DLD1 (cell line): ENCODE measurements around the gene FAM161B.
"Not testable (repeated sequence)": the region's sequence is repeated elsewhere in the genome, so short reads cannot be mapped to it uniquely, and the experiment has no call there.

Experiments
- in situ Hi-C: cut with HindIII; loops from 2 replicates; pipeline ENCODE4 v1.10.0; 2017; ENCODE audit warnings: low sequenced_read_pairs

The FAM161B gene

GRCh38 chr14:73949752-73950734, at the start of gene FAM161B, which contains the start of gene COQ6:
FAM161B (minus strand) TSS chr14:73950094; CDS start chr14:73950026, 68 bp downstream.
COQ6 (plus strand) TSS chr14:73950302; CDS start chr14:73950333, 31 bp downstream.
- in situ Hi-C loops = no loop called here

- in situ Hi-C loops = no loop called here
These were observed 48.8 kb upstream of the FAM161B start for GRCh38 chr14:73998726-73999125.

GRCh38 chr14:73997944-73998447, 48.1 kb upstream of the FAM161B start:
- in situ Hi-C loops = no loop called here

GRCh38 chr14:73997108-73997943, 47.4 kb upstream of the FAM161B start:
- in situ Hi-C loops = no loop called here

GRCh38 chr14:73996731-73997107, 46.8 kb upstream of the FAM161B start:
- in situ Hi-C loops = no loop called here

GRCh38 chr14:73995977-73996378, 46.1 kb upstream of the FAM161B start:
- in situ Hi-C loops = no loop called here

GRCh38 chr14:73994926-73995325, 45.0 kb upstream of the FAM161B start:
- in situ Hi-C loops = not testable (repeated sequence)

GRCh38 chr14:73991092-73991491, 41.2 kb upstream of the FAM161B start:
- in situ Hi-C loops = no loop called here

GRCh38 chr14:73988656-73989055, 38.8 kb upstream of the FAM161B start:
- in situ Hi-C loops = not testable (repeated sequence)

GRCh38 chr14:73988065-73988464, 38.2 kb upstream of the FAM161B start:
- in situ Hi-C loops = no loop called here

- in situ Hi-C loops = no loop called here
These were observed 28.0 kb upstream of the FAM161B start for GRCh38 chr14:73977896-73978295.

- in situ Hi-C loops = no loop called here
These were observed 26.2 kb upstream of the FAM161B start for GRCh38 chr14:73976125-73976524.

GRCh38 chr14:73973497-73973896, 23.6 kb upstream of the FAM161B start:
- in situ Hi-C loops = no loop called here

GRCh38 chr14:73968885-73969284, 19.0 kb upstream of the FAM161B start:
- in situ Hi-C loops = no loop called here

GRCh38 chr14:73965216-73965615, 15.3 kb upstream of the FAM161B start:
- in situ Hi-C loops = no loop called here

- in situ Hi-C loops = no loop called here
These were observed 11.3 kb upstream of the FAM161B start for GRCh38 chr14:73961192-73961591.

- in situ Hi-C loops = no loop called here
These were observed 8.7 kb upstream of the FAM161B start for GRCh38 chr14:73958591-73958990.

- in situ Hi-C loops = no loop called here
These were observed 5.8 kb upstream of the FAM161B start for GRCh38 chr14:73955674-73956073.

- in situ Hi-C loops = no loop called here
These were observed 3.8 kb upstream of the FAM161B start for GRCh38 chr14:73953731-73954130.

GRCh38 chr14:73945159-73945670, 4.7 kb downstream of the FAM161B start:
- in situ Hi-C loops = no loop called here
